BE2C (cell line): Measurements from ENCODE around the gene DYNC1H1.

Experiments used
- DNase-seq: peaks from one replicate; pipeline ENCODE4 v3.0.0-alpha.2; 2020
- H3K27me3 ChIP-seq: fragments of 250-450 bp; sonication (Bioruptor Pico); 2 replicates; pipeline ENCODE4 v1.5.1; 2020; ENCODE audit warnings: mild to moderate bottlenecking
- H3K36me3 ChIP-seq: fragments of 250-450 bp; sonication (Bioruptor Pico); 2 replicates; pipeline ENCODE4 v1.5.1; 2020; ENCODE audit warnings: mild to moderate bottlenecking
- H3K4me1 ChIP-seq: fragments of 250-450 bp; sonication (Bioruptor Pico); 2 replicates; pipeline ENCODE4 v1.5.1; 2020
- H3K4me3 ChIP-seq: 2 replicates; pipeline ENCODE4 v1.5.1; 2011; ENCODE audit warnings: low read depth, low read length
- H3K9me3 ChIP-seq: fragments of 250-450 bp; sonication (Bioruptor Pico); 2 replicates; pipeline ENCODE4 v1.5.1; 2020
- TF ChIP-seq, protein P1 (sequence below): IDR thresholded peaks from 2 replicates; pipeline ENCODE4 v1.5.1; 2012; ENCODE audit warnings: mild to moderate bottlenecking, low read depth, low read length

Gene DYNC1H1

DNA sequence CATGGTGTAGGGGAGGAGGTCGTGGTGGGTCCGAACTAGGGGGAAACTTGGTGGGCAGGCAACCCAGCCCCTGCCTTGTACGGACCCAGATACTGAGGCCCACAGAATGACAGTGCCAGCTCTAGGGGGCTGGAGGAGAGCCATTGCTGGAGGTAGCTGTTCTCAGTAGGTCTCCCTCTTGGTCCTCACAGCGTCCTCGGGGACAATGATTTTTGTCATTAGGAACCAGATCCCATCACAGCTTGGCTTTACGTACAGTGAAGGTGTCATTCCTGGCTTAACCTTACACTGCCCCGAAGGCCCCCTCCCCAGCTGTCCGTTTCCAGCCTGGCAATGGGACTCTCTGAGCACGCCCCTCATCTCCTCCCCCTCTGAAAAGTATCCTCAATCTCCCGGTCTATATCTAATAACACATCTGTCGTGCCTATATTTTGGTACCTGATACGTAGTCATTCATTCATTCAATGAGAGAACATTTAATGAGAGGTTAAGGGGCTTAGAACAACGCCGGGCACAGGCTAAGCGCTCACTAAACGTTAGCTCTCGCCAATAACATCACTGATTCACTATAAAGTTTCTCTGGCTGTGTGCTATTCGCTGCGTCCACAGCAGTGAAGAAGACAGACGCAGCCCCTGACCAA, 597 bp upstream of the DYNC1H1 start:
- H3K27me3 ChIP-seq: no peaks in the 10 kb centered on the region
- TF ChIP-seq, protein P1, sequence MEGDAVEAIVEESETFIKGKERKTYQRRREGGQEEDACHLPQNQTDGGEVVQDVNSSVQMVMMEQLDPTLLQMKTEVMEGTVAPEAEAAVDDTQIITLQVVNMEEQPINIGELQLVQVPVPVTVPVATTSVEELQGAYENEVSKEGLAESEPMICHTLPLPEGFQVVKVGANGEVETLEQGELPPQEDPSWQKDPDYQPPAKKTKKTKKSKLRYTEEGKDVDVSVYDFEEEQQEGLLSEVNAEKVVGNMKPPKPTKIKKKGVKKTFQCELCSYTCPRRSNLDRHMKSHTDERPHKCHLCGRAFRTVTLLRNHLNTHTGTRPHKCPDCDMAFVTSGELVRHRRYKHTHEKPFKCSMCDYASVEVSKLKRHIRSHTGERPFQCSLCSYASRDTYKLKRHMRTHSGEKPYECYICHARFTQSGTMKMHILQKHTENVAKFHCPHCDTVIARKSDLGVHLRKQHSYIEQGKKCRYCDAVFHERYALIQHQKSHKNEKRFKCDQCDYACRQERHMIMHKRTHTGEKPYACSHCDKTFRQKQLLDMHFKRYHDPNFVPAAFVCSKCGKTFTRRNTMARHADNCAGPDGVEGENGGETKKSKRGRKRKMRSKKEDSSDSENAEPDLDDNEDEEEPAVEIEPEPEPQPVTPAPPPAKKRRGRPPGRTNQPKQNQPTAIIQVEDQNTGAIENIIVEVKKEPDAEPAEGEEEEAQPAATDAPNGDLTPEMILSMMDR: no peak
- H3K4me3 ChIP-seq: peak overlapping the region; percentile 53
- H3K9me3 ChIP-seq: no peaks in the 10 kb centered on the region
- H3K36me3 ChIP-seq: peaks cover 16% of the 10 kb centered on the region
- no peak for DNase-seq
- peaks cover 22% of the 10 kb centered on the region for H3K4me1 ChIP-seq

DNA sequence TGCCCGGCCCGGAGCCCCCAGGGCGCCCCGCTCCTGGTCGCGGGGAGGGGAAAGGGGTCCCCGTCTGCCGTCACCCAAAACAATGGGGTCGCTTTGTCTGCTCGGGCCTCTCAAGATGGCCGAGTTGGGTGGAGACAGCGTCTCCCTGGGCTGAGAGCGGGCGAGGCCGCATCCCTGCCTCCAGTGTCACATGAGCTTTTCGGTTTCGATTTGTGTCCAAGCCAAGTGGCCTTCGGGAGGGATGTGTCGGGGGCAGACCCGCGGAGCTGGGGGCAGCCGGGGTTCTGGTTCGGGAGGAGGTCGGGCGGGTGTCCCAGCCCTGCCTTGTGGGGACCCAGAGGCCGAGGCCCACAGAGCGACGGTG, 790 bp downstream of the DYNC1H1 start:
- peak overlapping the region; percentile 96 for H3K4me3 ChIP-seq
- no peaks in the 10 kb centered on the region for H3K27me3 ChIP-seq
- TF ChIP-seq, protein P1: no peak
- DNase-seq: peak; percentile 62
- H3K36me3 ChIP-seq: peaks cover 27% of the 10 kb centered on the region
- H3K9me3 ChIP-seq: no peaks in the 10 kb centered on the region
- H3K4me1 ChIP-seq: peaks cover 22% of the 10 kb centered on the region

DNA sequence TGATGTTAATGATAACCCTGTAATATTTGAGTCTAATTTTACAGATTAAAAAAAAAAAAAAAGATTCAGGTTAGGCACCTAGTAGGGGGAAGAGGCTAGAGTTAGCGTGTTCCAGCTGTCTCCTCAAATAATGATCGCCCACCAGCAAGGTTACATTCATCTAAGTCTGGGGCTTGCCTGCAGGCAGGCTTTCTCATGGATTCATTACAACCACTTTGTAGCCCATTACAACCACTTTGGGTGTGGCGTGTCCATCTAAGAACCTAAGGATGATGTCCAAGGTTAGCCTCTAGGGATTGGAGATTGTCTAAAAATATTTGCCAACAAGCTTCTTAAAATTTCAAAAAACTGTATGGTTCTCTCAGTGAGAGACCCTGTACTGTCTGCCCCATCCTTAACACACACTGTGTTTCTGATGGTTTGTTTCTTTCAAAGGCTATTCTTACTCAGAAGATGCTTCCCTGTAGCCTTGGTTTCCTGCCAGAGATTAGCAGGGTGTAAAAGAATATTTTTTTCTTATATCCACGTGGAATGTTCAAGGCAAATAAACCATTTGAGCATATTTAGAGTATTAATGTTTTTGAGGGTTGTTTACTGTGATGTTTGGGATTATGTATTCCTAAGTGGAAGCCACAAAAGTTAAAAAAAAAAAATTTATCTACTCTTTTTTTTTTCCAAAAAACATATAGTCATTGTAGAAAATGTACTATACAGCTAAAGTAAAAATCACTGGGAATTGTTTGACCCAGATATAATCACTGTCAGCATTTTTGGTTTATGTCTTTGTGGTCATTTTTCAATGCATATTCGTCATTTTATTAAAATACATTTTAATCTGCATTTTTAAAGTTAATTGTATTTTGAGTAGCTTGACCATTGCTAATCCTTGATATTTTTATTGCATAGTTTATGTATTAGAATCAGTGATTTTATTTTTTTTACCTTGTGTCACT, 1.7 kb downstream of the DYNC1H1 start:
- TF ChIP-seq, protein P1: no peak
- peak overlapping the region; percentile 96 for H3K4me3 ChIP-seq
- no peaks in the 10 kb centered on the region for H3K27me3 ChIP-seq
- H3K36me3 ChIP-seq: peaks cover 30% of the 10 kb centered on the region
- peaks cover 22% of the 10 kb centered on the region for H3K4me1 ChIP-seq
- no peak for DNase-seq
- no peaks in the 10 kb centered on the region for H3K9me3 ChIP-seq

DNA sequence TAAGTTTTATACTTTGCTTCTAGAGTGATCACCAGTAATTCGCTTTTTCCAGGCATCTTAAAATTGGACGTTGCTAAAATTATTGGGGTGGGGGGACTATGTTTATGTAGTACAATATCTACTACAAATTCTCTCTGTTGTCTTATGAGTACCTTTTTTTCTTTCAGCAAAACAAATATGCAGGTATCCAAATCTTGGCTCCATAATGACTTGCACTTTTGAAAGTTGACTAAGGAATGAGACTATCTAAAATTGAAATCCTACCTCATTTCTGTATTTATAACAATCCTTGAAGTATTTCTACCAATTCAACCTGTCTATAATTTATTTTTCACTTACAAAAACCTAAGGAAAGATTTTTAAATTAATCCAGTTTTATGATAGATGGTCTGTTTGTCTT, 2.4 kb downstream of the DYNC1H1 start:
- peaks cover 30% of the 10 kb centered on the region for H3K36me3 ChIP-seq
- H3K4me1 ChIP-seq: peaks cover 18% of the 10 kb centered on the region
- TF ChIP-seq, protein P1: no peak
- H3K4me3 ChIP-seq: peak overlapping the region; percentile 96
- H3K9me3 ChIP-seq: no peaks in the 10 kb centered on the region
- no peaks in the 10 kb centered on the region for H3K27me3 ChIP-seq
- no peak for DNase-seq

DNA sequence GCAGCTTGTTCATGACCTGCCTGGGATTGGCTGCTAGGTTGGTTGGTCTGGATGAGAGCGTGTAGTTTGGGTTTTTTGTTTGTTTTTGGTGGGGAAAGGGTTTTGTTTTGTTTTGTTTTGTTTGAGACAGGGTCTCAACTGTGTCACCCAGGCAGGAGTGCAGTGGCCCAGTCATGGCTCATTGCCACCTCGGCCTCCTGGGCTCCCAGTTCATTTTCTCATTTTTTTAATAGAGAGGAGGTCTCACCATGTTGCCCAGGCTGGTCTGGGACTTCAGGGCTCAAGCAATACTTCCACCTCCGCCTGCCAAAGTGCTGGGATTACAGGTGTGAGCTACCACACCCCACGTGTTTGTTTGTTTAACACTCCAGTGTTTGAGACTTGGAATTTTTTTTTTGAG, 3.8 kb downstream of the DYNC1H1 start:
- H3K36me3 ChIP-seq: peaks cover 30% of the 10 kb centered on the region
- no peaks in the 10 kb centered on the region for H3K27me3 ChIP-seq
- no peak for DNase-seq
- no peak overlapping the region for H3K4me3 ChIP-seq
- TF ChIP-seq, protein P1: no peak
- no peaks in the 10 kb centered on the region for H3K9me3 ChIP-seq
- H3K4me1 ChIP-seq: peaks cover 13% of the 10 kb centered on the region

DNA sequence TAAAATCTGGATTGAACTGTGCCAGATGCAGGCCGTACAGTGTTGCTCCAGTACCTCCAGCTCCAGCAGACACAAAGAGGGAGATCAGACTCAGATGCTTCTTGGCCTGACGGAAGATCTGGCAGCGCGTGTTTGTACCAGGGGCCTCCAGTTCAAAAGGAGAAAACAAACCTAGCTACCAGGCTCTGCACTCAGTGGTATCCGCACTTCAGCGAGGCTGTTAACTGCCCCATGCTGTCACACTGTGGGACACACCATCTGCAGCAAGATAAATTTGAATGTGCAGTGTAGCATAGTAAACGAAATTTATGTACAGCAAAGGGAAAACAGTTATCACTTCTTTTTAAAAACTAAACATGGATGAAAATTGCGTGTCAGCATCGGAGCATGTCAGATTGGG, 5.1 kb downstream of the DYNC1H1 start:
- H3K4me3 ChIP-seq: no peak overlapping the region
- peaks cover 7% of the 10 kb centered on the region for H3K4me1 ChIP-seq
- DNase-seq: no peak
- peaks cover 33% of the 10 kb centered on the region for H3K36me3 ChIP-seq
- no peaks in the 10 kb centered on the region for H3K9me3 ChIP-seq
- H3K27me3 ChIP-seq: no peaks in the 10 kb centered on the region
- TF ChIP-seq, protein P1: no peak
